ENCODE data around the gene ZNF283. TPM values are rescaled to one million over a fixed set of nuclear protein-coding genes. Genes with fewer than 3 reads are reported as not detected.
"Not testable (repeated sequence)": the region's sequence is repeated elsewhere in the genome, so short reads cannot be mapped to it uniquely, and the experiment has no call there.

The ZNF283 gene
- total RNA-seq, 2 donors from 2014 or later, result 4.5 to 6.5 TPM

- H3K27ac ChIP-seq, result no peak within 1 kb of the TSS
- H3K9me3 ChIP-seq, result no peaks in the 10 kb centered on the region
- peaks cover 0 to 13% of the 10 kb centered on the region in 2 donors for H3K4me1 ChIP-seq
- TF ChIP-seq CTCF (IDR thresholded peaks at IDR 0.05), result no peak
- H3K27me3 ChIP-seq, result no peaks in the 10 kb centered on the region
- no peak for DNase-seq (ENCODE audit: low spot score)
- H3K4me3 ChIP-seq, result no peak within 1 kb of the TSS
- H3K36me3 ChIP-seq, result no peaks in the 10 kb centered on the region
Measured at GRCh38 chr19:43802216-43802951, 24.7 kb upstream of the ZNF283 start, which contains the start of gene LYPD5. TSS of gene LYPD5 (minus strand) at chr19:43802447. CDS start at chr19:43802380, 67 bp downstream.

- TF ChIP-seq CTCF (IDR thresholded peaks at IDR 0.05), result no peak
- H3K4me3 ChIP-seq, result no peak overlapping the region
Measured at GRCh38 chr19:43804432-43804831, 22.7 kb upstream of the ZNF283 start.

GRCh38 chr19:43806401-43806800, 20.7 kb upstream of the ZNF283 start:
- not testable (repeated sequence) for H3K4me1 ChIP-seq; H3K27me3 ChIP-seq; H3K4me3 ChIP-seq; DNase-seq (ENCODE audit: low spot score); H3K27ac ChIP-seq; H3K9me3 ChIP-seq; H3K36me3 ChIP-seq

More at GRCh38 chr19:43804432-43804831, 22.7 kb upstream of the ZNF283 start:
- Histone ChIP-seq H3K27me3 (no peaks in the 10 kb centered on the region), H3K27ac (no peak overlapping the region), H3K36me3 (no peaks in the 10 kb centered on the region), H3K4me1 (no peaks in the 10 kb centered on the region), H3K9me3 (no peaks in the 10 kb centered on the region)
- no peak for DNase-seq (ENCODE audit: low spot score)

- no peak overlapping the region for H3K27ac ChIP-seq
- TF ChIP-seq CTCF (IDR thresholded peaks at IDR 0.05), result no peak
- no peak for DNase-seq (ENCODE audit: low spot score)
Measured at GRCh38 chr19:43806848-43807247, 20.3 kb upstream of the ZNF283 start.

GRCh38 chr19:43807651-43808050, 19.5 kb upstream of the ZNF283 start:
- no peak overlapping the region for H3K4me3 ChIP-seq
- H3K27me3 ChIP-seq, result no peaks in the 10 kb centered on the region
- no peaks in the 10 kb centered on the region for H3K36me3 ChIP-seq
- H3K27ac ChIP-seq, result no peak overlapping the region
- H3K4me1 ChIP-seq, result no peaks in the 10 kb centered on the region
- no peak for DNase-seq (ENCODE audit: low spot score)
- no peak for TF ChIP-seq CTCF (IDR thresholded peaks at IDR 0.05)
- no peaks in the 10 kb centered on the region for H3K9me3 ChIP-seq

More at GRCh38 chr19:43806848-43807247, 20.3 kb upstream of the ZNF283 start:
- H3K9me3 ChIP-seq, result no peaks in the 10 kb centered on the region
- no peak overlapping the region for H3K4me3 ChIP-seq
- H3K27me3 ChIP-seq, result no peaks in the 10 kb centered on the region
- no peaks in the 10 kb centered on the region for H3K4me1 ChIP-seq
- no peaks in the 10 kb centered on the region for H3K36me3 ChIP-seq

- DNase-seq (ENCODE audit: low spot score), result no peak
- Histone ChIP-seq H3K36me3 (no peaks in the 10 kb centered on the region), H3K4me3 (no peak overlapping the region), H3K27me3 (no peaks in the 10 kb centered on the region), H3K9me3 (no peaks in the 10 kb centered on the region), H3K27ac (no peak overlapping the region), H3K4me1 (no peaks in the 10 kb centered on the region)
- peak in 1 of 2 donors; percentile 64 for TF ChIP-seq CTCF (IDR thresholded peaks at IDR 0.05)
Measured at GRCh38 chr19:43809762-43810696, 17.1 kb upstream of the ZNF283 start.
